ENCODE measurements around the gene CORO2A.
"Not testable (repeated sequence)": the region's sequence is repeated elsewhere in the genome, so short reads cannot be mapped to it uniquely, and the experiment has no call there.

DNA sequence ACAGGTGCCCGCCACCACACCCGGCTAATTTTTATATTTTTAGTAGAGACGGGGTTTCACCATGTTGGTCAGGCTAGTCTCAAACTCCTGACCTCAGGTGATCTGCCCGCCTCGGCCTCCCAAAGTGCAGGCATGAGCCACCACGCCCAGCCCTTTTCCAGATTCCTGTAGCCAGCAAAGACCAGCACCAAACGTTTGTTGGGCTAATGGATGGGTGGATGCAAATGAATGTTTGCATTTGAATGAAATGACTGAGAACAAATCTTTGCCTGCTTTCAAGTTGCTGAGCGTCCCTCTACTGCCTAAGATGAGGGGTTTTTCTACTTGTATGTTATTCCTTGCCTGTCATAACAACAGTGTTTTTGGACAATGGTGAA, 115.9 kb downstream of the CORO2A start:
- TF ChIP-seq, protein P1, sequence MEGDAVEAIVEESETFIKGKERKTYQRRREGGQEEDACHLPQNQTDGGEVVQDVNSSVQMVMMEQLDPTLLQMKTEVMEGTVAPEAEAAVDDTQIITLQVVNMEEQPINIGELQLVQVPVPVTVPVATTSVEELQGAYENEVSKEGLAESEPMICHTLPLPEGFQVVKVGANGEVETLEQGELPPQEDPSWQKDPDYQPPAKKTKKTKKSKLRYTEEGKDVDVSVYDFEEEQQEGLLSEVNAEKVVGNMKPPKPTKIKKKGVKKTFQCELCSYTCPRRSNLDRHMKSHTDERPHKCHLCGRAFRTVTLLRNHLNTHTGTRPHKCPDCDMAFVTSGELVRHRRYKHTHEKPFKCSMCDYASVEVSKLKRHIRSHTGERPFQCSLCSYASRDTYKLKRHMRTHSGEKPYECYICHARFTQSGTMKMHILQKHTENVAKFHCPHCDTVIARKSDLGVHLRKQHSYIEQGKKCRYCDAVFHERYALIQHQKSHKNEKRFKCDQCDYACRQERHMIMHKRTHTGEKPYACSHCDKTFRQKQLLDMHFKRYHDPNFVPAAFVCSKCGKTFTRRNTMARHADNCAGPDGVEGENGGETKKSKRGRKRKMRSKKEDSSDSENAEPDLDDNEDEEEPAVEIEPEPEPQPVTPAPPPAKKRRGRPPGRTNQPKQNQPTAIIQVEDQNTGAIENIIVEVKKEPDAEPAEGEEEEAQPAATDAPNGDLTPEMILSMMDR (IDR thresholded peaks at IDR 0.05 in 2 of 3, conservative IDR thresholded peaks at IDR 0.05 in 1 of 3; ENCODE audit: control insufficient read depth in 2 of 3, extremely low read depth in 1 of 3, insufficient read depth in 1 of 3, low read depth in 3 of 3, low read length in 3 of 3) = not testable (repeated sequence)
- TF ChIP-seq POLR2AphosphoS5 (IDR thresholded peaks at IDR 0.05; ENCODE audit: low read length) = not testable (repeated sequence)
